Osteoblast (primary cell): ENCODE data around the gene ITCH. TPM values are rescaled to one million over a fixed set of nuclear protein-coding genes. Genes with fewer than 3 reads are reported as not detected.
A peak's percentile ranks its signal among the peaks of the same experiment; 100 is the strongest.
"Not testable (repeated sequence)": the region's sequence is repeated elsewhere in the genome, so short reads cannot be mapped to it uniquely, and the experiment has no call there.

ENCODE experiments used
- DNase-seq: peaks from one replicate; pipeline ENCODE4 v3.0.0; 2011; ENCODE audit warnings: low spot score, mixed read lengths; ENCODE audit not compliant: insufficient read length; ENCODE audit errors: missing footprints
- H2AFZ ChIP-seq: 2 replicates; pipeline ENCODE4 v1.6.0; 2011; ENCODE audit warnings: mild to moderate bottlenecking, low read length
- H3K27ac ChIP-seq: 2 replicates; pipeline ENCODE4 v1.5.1; 2011; ENCODE audit warnings: mild to moderate bottlenecking, low read depth, low read length, moderate library complexity
- H3K27me3 ChIP-seq: 2 replicates; pipeline ENCODE4 v1.6.0; 2012; ENCODE audit warnings: mild to moderate bottlenecking, control low read depth, inconsistent platforms, low read length, moderate library complexity; ENCODE audit not compliant: insufficient read depth
- H3K36me3 ChIP-seq: 2 replicates; pipeline ENCODE4 v1.5.1; 2011; ENCODE audit warnings: mild to moderate bottlenecking, low read length, control low read depth, moderate library complexity; ENCODE audit not compliant: insufficient read depth
- H3K4me1 ChIP-seq: 2 replicates; pipeline ENCODE4 v1.5.1; 2011; ENCODE audit warnings: mild to moderate bottlenecking, low read length, control low read depth, moderate library complexity; ENCODE audit not compliant: insufficient read depth
- H3K4me2 ChIP-seq: 2 replicates; pipeline ENCODE4 v1.6.0; 2011; ENCODE audit warnings: mild to moderate bottlenecking, low read length; ENCODE audit not compliant: insufficient read depth
- H3K4me3 ChIP-seq: fragments of 200-600 bp; sonication (generic); 3 replicates; pipeline ENCODE4 v1.5.1; 2012; ENCODE audit warnings: mild to moderate bottlenecking, low read length, inconsistent platforms; ENCODE audit not compliant: insufficient read depth
- H3K79me2 ChIP-seq: 2 replicates; pipeline ENCODE4 v1.6.0; 2012; ENCODE audit warnings: mild to moderate bottlenecking, low read length, control low read depth, inconsistent platforms; ENCODE audit not compliant: insufficient read depth
- H3K9me3 ChIP-seq: 2 replicates; pipeline ENCODE4 v1.5.1; 2011; ENCODE audit warnings: low read depth, low read length, control low read depth
- H4K20me1 ChIP-seq: 2 replicates; pipeline ENCODE4 v1.6.0; 2012; ENCODE audit warnings: mild to moderate bottlenecking, low read length, control low read depth; ENCODE audit not compliant: insufficient read depth
- CTCF ChIP-seq: IDR thresholded peaks from 2 replicates; pipeline ENCODE4 v1.5.1; 2011; ENCODE audit warnings: mild to moderate bottlenecking, low read depth, low read length, moderate library complexity; ENCODE audit errors: extremely low read depth
- total RNA-seq: library from RNA; depleted of rRNA; stranded (reverse); fragments of >200 nt; gene quantifications from 2 replicates; pipeline ENCODE4 v1.2.3, GENCODE V29; 2012

Gene ITCH
- total RNA-seq, 1 donor, result 79.3 TPM

- peaks cover 78% of the 10 kb centered on the region for H3K79me2 ChIP-seq
- H3K27ac ChIP-seq, result no peak overlapping the region
- H3K9me3 ChIP-seq, result no peaks in the 10 kb centered on the region
- peaks cover 19% of the 10 kb centered on the region for H3K4me1 ChIP-seq
- TF ChIP-seq CTCF, result no peak
- H3K27me3 ChIP-seq, result no peaks in the 10 kb centered on the region
- H3K4me2 ChIP-seq, result no peak overlapping the region
- no peak overlapping the region for H3K4me3 ChIP-seq
- no peak overlapping the region for H2AFZ ChIP-seq
- H4K20me1 ChIP-seq, result peaks cover 29% of the 10 kb centered on the region
- H3K36me3 ChIP-seq, result peaks cover 46% of the 10 kb centered on the region
- DNase-seq, result no peak
Observed at GRCh38 chr20:34396408-34396807, 33.3 kb downstream of the ITCH start.

- no peak for TF ChIP-seq CTCF
- peaks cover 26% of the 10 kb centered on the region for H3K4me1 ChIP-seq
- no peak for DNase-seq
- H4K20me1 ChIP-seq, result peaks cover 25% of the 10 kb centered on the region
- no peaks in the 10 kb centered on the region for H3K9me3 ChIP-seq
- H3K79me2 ChIP-seq, result peaks cover 79% of the 10 kb centered on the region
- peak overlapping the region; percentile 24 for H3K27ac ChIP-seq
- H3K27me3 ChIP-seq, result no peaks in the 10 kb centered on the region
- H2AFZ ChIP-seq, result no peak overlapping the region
- no peak overlapping the region for H3K4me3 ChIP-seq
- H3K36me3 ChIP-seq, result peaks cover 46% of the 10 kb centered on the region
- H3K4me2 ChIP-seq, result no peak overlapping the region
Observed at GRCh38 chr20:34397096-34397495, 34.0 kb downstream of the ITCH start.

GRCh38 chr20:34400776-34401175, 37.7 kb downstream of the ITCH start:
- Histone ChIP-seq H3K27ac (peak overlapping the region; percentile 95), H3K79me2 (peaks cover 81% of the 10 kb centered on the region), H3K36me3 (peaks cover 22% of the 10 kb centered on the region), H3K4me1 (peaks cover 35% of the 10 kb centered on the region), H3K4me2 (peak overlapping the region; percentile 60), H4K20me1 (peaks cover 16% of the 10 kb centered on the region)
- not testable (repeated sequence) for H3K27me3 ChIP-seq, DNase-seq, H2AFZ ChIP-seq, H3K4me3 ChIP-seq, H3K9me3 ChIP-seq

- Histone ChIP-seq H3K4me2 (peak overlapping the region; percentile 60), H2AFZ (no peak overlapping the region)
Observed at GRCh38 chr20:34401741-34402455, 38.8 kb downstream of the ITCH start.

More at GRCh38 chr20:34401741-34402455, 38.8 kb downstream of the ITCH start:
- TF ChIP-seq CTCF, result no peak
- no peaks in the 10 kb centered on the region for H3K27me3 ChIP-seq
- H3K79me2 ChIP-seq, result peaks cover 80% of the 10 kb centered on the region
- H3K4me1 ChIP-seq, result peaks cover 35% of the 10 kb centered on the region
- peak overlapping the region; percentile 95 for H3K27ac ChIP-seq
- H3K36me3 ChIP-seq, result peaks cover 22% of the 10 kb centered on the region
- DNase-seq, result no peak
- peaks cover 20% of the 10 kb centered on the region for H4K20me1 ChIP-seq
- H3K9me3 ChIP-seq, result no peaks in the 10 kb centered on the region
- no peak overlapping the region for H3K4me3 ChIP-seq
